Liver (tissue), 9 donors: ENCODE data around the gene VASH1. TPM values are rescaled to one million over a fixed set of nuclear protein-coding genes. Genes with fewer than 3 reads are reported as not detected.

Source experiments
- DNase-seq: peaks from one replicate; pipeline ENCODE4 v3.0.0-alpha.2; 2017; ENCODE audit warnings: low spot score
- H3K27ac ChIP-seq, 2 donors: one replicate each; pipeline ENCODE4 v1.7.0; 2013; ENCODE audit warnings: inconsistent platforms in 2 of 2, low read length in 2 of 2, control low read depth in 1 of 2, low read depth in 1 of 2, mild to moderate bottlenecking in 1 of 2
- H3K27me3 ChIP-seq, 4 donors: one replicate each; pipeline versions ENCODE4 v1.6.1 to v1.7.0; 2013; ENCODE audit warnings: low read length in 3 of 4, inconsistent platforms in 1 of 4, mild to moderate bottlenecking in 1 of 4, moderate library complexity in 1 of 4; ENCODE audit not compliant: control insufficient read depth in 4 of 4, insufficient read depth in 4 of 4
- H3K36me3 ChIP-seq, 4 donors: one replicate each; pipeline versions ENCODE4 v1.6.1 to v1.7.0; 2013; ENCODE audit warnings: low read length in 3 of 4, mild to moderate bottlenecking in 3 of 4, low read depth in 1 of 4, moderate library complexity in 1 of 4; ENCODE audit not compliant: control insufficient read depth in 4 of 4, insufficient read depth in 3 of 4
- H3K4me1 ChIP-seq, 4 donors: one replicate each; pipeline versions ENCODE4 v1.6.1 to v1.7.0; 2013; ENCODE audit warnings: low read length in 3 of 4, mild to moderate bottlenecking in 3 of 4, moderate library complexity in 1 of 4; ENCODE audit not compliant: control insufficient read depth in 4 of 4, insufficient read depth in 4 of 4
- H3K4me3 ChIP-seq, 3 donors: one replicate each; pipeline versions ENCODE4 v1.6.1 to v1.7.0; 2013; ENCODE audit warnings: low read length in 3 of 3, control low read depth in 1 of 3, low read depth in 1 of 3, mild to moderate bottlenecking in 1 of 3
- H3K9ac ChIP-seq, 2 donors: one replicate each; pipeline ENCODE4 v1.7.0; 2013; ENCODE audit warnings: low read length in 2 of 2, mild to moderate bottlenecking in 2 of 2, moderate library complexity in 2 of 2, control low read depth in 1 of 2, low read depth in 1 of 2
- H3K9me3 ChIP-seq, 4 donors: one replicate each; pipeline versions ENCODE4 v1.6.1 to v1.7.0; 2013; ENCODE audit warnings: low read length in 3 of 4; ENCODE audit not compliant: control insufficient read depth in 4 of 4
- ATF3 ChIP-seq: IDR thresholded peaks from 2 replicates; pipeline ENCODE4 v1.6.1; 2016; ENCODE audit warnings: antibody characterized with exemption
- CTCF ChIP-seq: fragments of 150-350 bp; IDR thresholded peaks from 2 replicates; pipeline ENCODE4 v1.5.1; 2017; ENCODE audit warnings: improper control_type of control experiment, low read depth, low read length; ENCODE audit not compliant: missing input control
- EGR1 ChIP-seq, 2 donors: IDR thresholded peaks; 2 replicates each; pipeline ENCODE4 v1.6.1; 2016 to 2018; ENCODE audit warnings: antibody characterized with exemption in 2 of 2, low read depth in 2 of 2
- FOXA1 ChIP-seq: IDR thresholded peaks from 2 replicates; pipeline ENCODE4 v1.6.1; 2016; ENCODE audit warnings: antibody characterized with exemption
- FOXA2 ChIP-seq: IDR thresholded peaks from 2 replicates; pipeline ENCODE4 v1.6.1; 2016; ENCODE audit warnings: antibody characterized with exemption
- GABPA ChIP-seq, 2 donors: IDR thresholded peaks in 1 of 2; conservative IDR thresholded peaks in 1 of 2; 2 replicates each; pipeline ENCODE4 v1.6.1; 2016; ENCODE audit warnings: antibody characterized with exemption in 2 of 2, mild to moderate bottlenecking in 1 of 2, moderate library complexity in 1 of 2
- HNF4A ChIP-seq, 2 donors: conservative IDR thresholded peaks; 2 replicates each; pipeline ENCODE4 v1.6.1; 2016; ENCODE audit warnings: antibody characterized with exemption in 2 of 2, mild to moderate bottlenecking in 2 of 2
- HNF4G ChIP-seq: IDR thresholded peaks from 2 replicates; pipeline ENCODE4 v1.6.1; 2016; ENCODE audit warnings: antibody characterized with exemption
- JUND ChIP-seq, 2 donors: IDR thresholded peaks; 2 replicates each; pipeline ENCODE4 v1.6.1; 2016; ENCODE audit warnings: antibody characterized with exemption in 2 of 2
- MAX ChIP-seq: IDR thresholded peaks from 2 replicates; pipeline ENCODE4 v1.6.1; 2016; ENCODE audit warnings: antibody characterized with exemption
- NR2F2 ChIP-seq: IDR thresholded peaks from 2 replicates; pipeline ENCODE4 v1.6.1; 2016; ENCODE audit warnings: antibody characterized with exemption
- RAD21 ChIP-seq, 2 donors: IDR thresholded peaks; 2 replicates each; pipeline ENCODE4 v1.6.1; 2016; ENCODE audit warnings: antibody characterized with exemption in 2 of 2, mild to moderate bottlenecking in 2 of 2
- REST ChIP-seq: IDR thresholded peaks from 2 replicates; pipeline ENCODE4 v1.6.1; 2016; ENCODE audit warnings: antibody characterized with exemption, mild to moderate bottlenecking
- RXRA ChIP-seq, 2 donors: IDR thresholded peaks; 2 replicates each; pipeline ENCODE4 v1.6.1; 2017 to 2018; ENCODE audit warnings: antibody characterized with exemption in 2 of 2, mild to moderate bottlenecking in 1 of 2
- SP1 ChIP-seq: IDR thresholded peaks from 2 replicates; pipeline ENCODE4 v1.6.1; 2018; ENCODE audit warnings: antibody characterized with exemption, mild to moderate bottlenecking
- TAF1 ChIP-seq: conservative IDR thresholded peaks from 2 replicates; pipeline ENCODE4 v1.6.1; 2016; ENCODE audit warnings: antibody characterized with exemption, mild to moderate bottlenecking
- YY1 ChIP-seq: IDR thresholded peaks from 2 replicates; pipeline ENCODE4 v1.6.1; 2016; ENCODE audit warnings: antibody characterized with exemption, mild to moderate bottlenecking
- ZBTB33 ChIP-seq: IDR thresholded peaks from 2 replicates; pipeline ENCODE4 v1.6.1; 2016; ENCODE audit warnings: antibody characterized with exemption
- WGBS: extraction: QIAGEN DNeasy Blood & Tissue Kit; methylation state at CpG from one replicate; pipeline ENCODE4 v1.1.7; 2013; 5-methylcytosine and 5-hydroxymethylcytosine counted together
- polyA plus RNA-seq, 2 donors: library from polyadenylated mRNA; stranded (reverse) in 1 of 2; unstranded in 1 of 2; fragments of 200-250 nt in 1 of 2; fragments of >200 nt in 1 of 2; fragmentation: Nextera tagmentation in 1 of 2; extraction: Ambion mirVana in 1 of 2; gene quantifications; one replicate each; pipeline versions ENCODE4 v1.2.1 to v1.2.3, GENCODE V29; 2013 to 2015
- total RNA-seq, 2 donors: library from RNA; depleted of rRNA; stranded (reverse); fragments of >200 nt; gene quantifications; one replicate each; pipeline ENCODE4 v1.2.3, GENCODE V29; 2014
- donor health status: healthy.
- donor health status: healthy.
- donor health status: healthy.
- donor health status: healthy.
- donor health status: healthy.

Gene VASH1
- total and polyA plus RNA-seq, 4 donors: 0.94 to 5.9 (median 4.3) TPM

GRCh38 chr14:76793324-76793723 lies 32.1 kb downstream of the VASH1 start:
- H3K27me3 ChIP-seq: no peaks in the 10 kb centered on the region
- no peaks in the 10 kb centered on the region for H3K4me1 ChIP-seq
- no peaks in the 10 kb centered on the region for H3K9me3 ChIP-seq
- H3K27ac ChIP-seq: no peak overlapping the region
- DNase-seq: no peak
- no peak overlapping the region for H3K9ac ChIP-seq
- peaks cover 2 to 42% (median 34%) of the 10 kb centered on the region in 4 donors for H3K36me3 ChIP-seq
- TF ChIP-seq JUND (IDR thresholded peaks at IDR 0.05) (no peak), CTCF (no peak), FOXA2 (no peak), TAF1 (no peak), ZBTB33 (no peak), YY1 (no peak), REST (no peak), FOXA1 (no peak), MAX (no peak), HNF4G (no peak), SP1 (no peak), NR2F2 (no peak), ATF3 (no peak), RXRA (IDR thresholded peaks at IDR 0.05) (no peak), EGR1 (IDR thresholded peaks at IDR 0.05; ENCODE audit: low read depth in 2 of 2) (no peak), RAD21 (IDR thresholded peaks at IDR 0.05) (no peak), GABPA (IDR thresholded peaks at IDR 0.05 in 1 of 2, conservative IDR thresholded peaks at IDR 0.05 in 1 of 2) (no peak), HNF4A (conservative IDR thresholded peaks at IDR 0.05) (no peak)
- H3K4me3 ChIP-seq: no peak overlapping the region
- 93% methylated on average over 4 of the region's 4 CpGs for WGBS
